ENCODE data around the gene DGLUCY.
"Not testable (repeated sequence)": the region's sequence is repeated elsewhere in the genome, so short reads cannot be mapped to it uniquely, and the experiment has no call there.

DNA sequence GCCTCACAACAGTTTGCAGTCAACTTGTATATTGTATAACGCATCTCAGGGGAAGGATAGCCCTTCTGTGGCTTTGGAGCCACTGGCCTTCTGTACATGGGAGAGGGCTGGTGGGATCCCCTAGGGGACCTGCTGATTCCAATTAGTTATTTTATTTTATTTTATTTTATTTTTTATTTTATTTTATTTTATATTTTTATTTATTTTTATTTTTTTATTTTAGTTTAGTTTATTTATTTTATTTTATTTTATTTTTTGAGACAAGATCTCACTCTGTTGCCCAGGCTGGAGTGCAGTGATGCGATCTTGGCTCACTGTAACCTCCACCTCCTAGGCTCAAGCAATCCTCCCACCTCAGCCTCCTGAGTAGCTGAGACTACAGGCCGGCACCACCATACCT is 68.9 kb downstream of the DGLUCY start:
- TF ChIP-seq, protein P1, sequence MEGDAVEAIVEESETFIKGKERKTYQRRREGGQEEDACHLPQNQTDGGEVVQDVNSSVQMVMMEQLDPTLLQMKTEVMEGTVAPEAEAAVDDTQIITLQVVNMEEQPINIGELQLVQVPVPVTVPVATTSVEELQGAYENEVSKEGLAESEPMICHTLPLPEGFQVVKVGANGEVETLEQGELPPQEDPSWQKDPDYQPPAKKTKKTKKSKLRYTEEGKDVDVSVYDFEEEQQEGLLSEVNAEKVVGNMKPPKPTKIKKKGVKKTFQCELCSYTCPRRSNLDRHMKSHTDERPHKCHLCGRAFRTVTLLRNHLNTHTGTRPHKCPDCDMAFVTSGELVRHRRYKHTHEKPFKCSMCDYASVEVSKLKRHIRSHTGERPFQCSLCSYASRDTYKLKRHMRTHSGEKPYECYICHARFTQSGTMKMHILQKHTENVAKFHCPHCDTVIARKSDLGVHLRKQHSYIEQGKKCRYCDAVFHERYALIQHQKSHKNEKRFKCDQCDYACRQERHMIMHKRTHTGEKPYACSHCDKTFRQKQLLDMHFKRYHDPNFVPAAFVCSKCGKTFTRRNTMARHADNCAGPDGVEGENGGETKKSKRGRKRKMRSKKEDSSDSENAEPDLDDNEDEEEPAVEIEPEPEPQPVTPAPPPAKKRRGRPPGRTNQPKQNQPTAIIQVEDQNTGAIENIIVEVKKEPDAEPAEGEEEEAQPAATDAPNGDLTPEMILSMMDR (IDR thresholded peaks at IDR 0.05): not testable (repeated sequence)
- TF ChIP-seq ZFX (IDR thresholded peaks at IDR 0.05; ENCODE audit: borderline replicate concordance): not testable (repeated sequence)
